HCT116 (cell line): Measurements from ENCODE around the gene TENT4A. TPM values are rescaled to one million over a fixed set of nuclear protein-coding genes. Genes with fewer than 3 reads are reported as not detected.

Experiments used
- ATAC-seq: fragments of 200-7000 bp; cut with Tn5 transposase; 2 replicates; pipeline ENCODE4 v1.9.1; 2020; ENCODE audit warnings: mild to moderate bottlenecking, moderate library complexity
- BruUV-seq: library from RNA; stranded (reverse); fragments of 400-500 nt; replicated peaks from 2 replicates; lab custom pipeline; 2021; lab: Mats Ljungman, UMichigan
- CTCF ChIA-PET: fragments of 300-600 bp; sonication (Branson Sonifier 250); formaldehyde crosslinking; loops from one replicate; lab custom pipeline; 2021; ENCODE audit warnings: antibody characterized with exemption; lab: Charles Lee
- POLR2A ChIA-PET: fragments of 300-600, 350-600 bp; sonication (Branson Sonifier 250); formaldehyde crosslinking; loops from one replicate; lab custom pipeline; 2021; ENCODE audit warnings: antibody characterized with exemption; lab: Charles Lee
- RAD21 ChIA-PET, 2 experiments: fragments of 300-600 bp; sonication (Branson Sonifier 250); formaldehyde crosslinking; loops; one replicate each; lab custom pipeline; 2023; ENCODE audit warnings: low total read pairs in 2 of 2; ENCODE audit not compliant: uncharacterized antibody in 2 of 2, unreplicated experiment in 2 of 2, low non-redundant PET in 1 of 2; lab: Charles Lee
- DNase-seq: peaks from one replicate; pipeline ENCODE4 v3.0.0-alpha.2; 2010; ENCODE audit warnings: low read depth, low spot score
- H2AFZ ChIP-seq: fragments of 200-600 bp; shearing (Covaris generic), sonication (generic); 2 replicates; pipeline ENCODE4 v1.6.1; 2017; ENCODE audit warnings: low read depth, mixed run types, mixed read lengths, antibody characterized with exemption, low read length; ENCODE audit not compliant: poor library complexity, severe bottlenecking
- H3K27ac ChIP-seq: 2 replicates; pipeline ENCODE4 v1.5.1; 2012; ENCODE audit warnings: low read depth, low read length
- H3K27me3 ChIP-seq: fragments of 200-600 bp; sonication (generic); 2 replicates; pipeline ENCODE4 v1.6.1; 2016; ENCODE audit warnings: mixed run types, low read length, mixed read lengths; ENCODE audit not compliant: insufficient read depth
- H3K36me3 ChIP-seq, 2 experiments: fragments of 200-500 bp in 1 of 2; fragments of 200-600 bp in 1 of 2; sonication (Bioruptor generic) in 1 of 2; sonication (generic) in 1 of 2; 2 replicates each; pipeline versions ENCODE4 v1.5.1 to v1.6.1; 2014 to 2016; ENCODE audit warnings: low read length in 2 of 2, inconsistent platforms in 1 of 2, mixed read lengths in 1 of 2, mixed run types in 1 of 2; ENCODE audit not compliant: insufficient read depth in 2 of 2, control insufficient read depth in 1 of 2
- H3K4me1 ChIP-seq, 2 experiments: fragments of 200-600 bp in 1 of 2; sonication (generic) in 1 of 2; 2 replicates each; pipeline versions ENCODE4 v1.5.1 to v1.6.1; 2012 to 2017; ENCODE audit warnings: low read length in 2 of 2, inconsistent platforms in 1 of 2, mild to moderate bottlenecking in 1 of 2, mixed read lengths in 1 of 2, mixed run types in 1 of 2, moderate library complexity in 1 of 2; ENCODE audit not compliant: insufficient read depth in 2 of 2, control insufficient read depth in 1 of 2
- H3K4me2 ChIP-seq: fragments of 200-600 bp; sonication (generic); 2 replicates; pipeline ENCODE4 v1.6.1; 2017; ENCODE audit warnings: mixed run types, low read length, mixed read lengths
- H3K4me3 ChIP-seq, 2 experiments: fragments of 200-600 bp in 1 of 2; sonication (generic) in 1 of 2; replicated peaks in 1 of 2; 2 replicates each; pipeline ENCODE4 v1.5.1; 2011 to 2016; ENCODE audit warnings: low read length in 2 of 2, control low read depth in 1 of 2, low read depth in 1 of 2, mild to moderate bottlenecking in 1 of 2, mixed read lengths in 1 of 2, mixed run types in 1 of 2
- H3K79me2 ChIP-seq: fragments of 200-600 bp; sonication (generic); 2 replicates; pipeline ENCODE4 v1.6.1; 2017; ENCODE audit warnings: mild to moderate bottlenecking, mixed run types, low read length, moderate library complexity, mixed read lengths; ENCODE audit not compliant: insufficient read depth
- H3K9ac ChIP-seq: fragments of 200-600 bp; sonication (generic); 2 replicates; pipeline ENCODE4 v1.6.1; 2016; ENCODE audit warnings: low read length, mixed read lengths
- H3K9me2 ChIP-seq: fragments of 200-600 bp; sonication (generic), shearing (Covaris generic); 2 replicates; pipeline ENCODE4 v1.6.1; 2017; ENCODE audit warnings: mixed run types, mild to moderate bottlenecking, moderate library complexity; ENCODE audit not compliant: insufficient read depth
- H3K9me3 ChIP-seq, 2 experiments: fragments of 200-500 bp in 1 of 2; fragments of 200-600 bp in 1 of 2; sonication (Bioruptor generic) in 1 of 2; sonication (generic) in 1 of 2; 2 replicates each; pipeline ENCODE4 v1.6.1; 2014 to 2017; ENCODE audit warnings: low read length in 2 of 2, mixed read lengths in 2 of 2, inconsistent platforms in 1 of 2, low read depth in 1 of 2, mild to moderate bottlenecking in 1 of 2, mixed run types in 1 of 2, moderate library complexity in 1 of 2; ENCODE audit not compliant: control insufficient read depth in 1 of 2, insufficient read depth in 1 of 2
- H4K20me1 ChIP-seq: fragments of 200-600 bp; sonication (generic), shearing (Covaris generic); 2 replicates; pipeline ENCODE4 v1.6.1; 2017; ENCODE audit warnings: mixed run types, mild to moderate bottlenecking, moderate library complexity; ENCODE audit not compliant: insufficient read depth
- CBX3 ChIP-seq: IDR thresholded peaks from 2 replicates; pipeline ENCODE4 v1.6.1; 2012; ENCODE audit warnings: low read depth
- CEBPB ChIP-seq: IDR thresholded peaks from 2 replicates; pipeline ENCODE4 v1.6.1; 2012; ENCODE audit warnings: low read depth
- EGR1 ChIP-seq: IDR thresholded peaks from 2 replicates; pipeline ENCODE4 v1.6.1; 2012; ENCODE audit warnings: low read depth
- ELF1 ChIP-seq: IDR thresholded peaks from 2 replicates; pipeline ENCODE4 v1.6.1; 2012; ENCODE audit warnings: low read depth, borderline replicate concordance
- EZH2phosphoT487 ChIP-seq: fragments of 200-600 bp; IDR thresholded peaks from 2 replicates; pipeline ENCODE4 v1.6.1; 2018; ENCODE audit warnings: antibody characterized with exemption, borderline replicate concordance
- FOSL1 ChIP-seq: IDR thresholded peaks from 2 replicates; pipeline ENCODE4 v1.6.1; 2012; ENCODE audit warnings: low read depth
- JUND ChIP-seq: IDR thresholded peaks from 2 replicates; pipeline ENCODE4 v1.6.1; 2012
- POLR2AphosphoS5 ChIP-seq: IDR thresholded peaks from 2 replicates; pipeline ENCODE4 v1.6.1; 2011; ENCODE audit warnings: mild to moderate bottlenecking, low read depth, low read length, moderate library complexity
- RAD21 ChIP-seq: IDR thresholded peaks from 2 replicates; pipeline ENCODE4 v1.6.1; 2012; ENCODE audit warnings: low read depth, mild to moderate bottlenecking
- SRF ChIP-seq: IDR thresholded peaks from 2 replicates; pipeline ENCODE4 v1.6.1; 2012; ENCODE audit warnings: low read depth
- ZFX ChIP-seq: fragments of 450-650 bp; IDR thresholded peaks from 2 replicates; pipeline ENCODE4 v1.6.1; 2017
- ZNF274 ChIP-seq: fragments of 200-500 bp; sonication (Bioruptor generic); IDR thresholded peaks from 2 replicates; pipeline ENCODE4 v1.6.1; 2014; ENCODE audit warnings: mild to moderate bottlenecking, low read depth, low read length, inconsistent platforms
- intact Hi-C: fragments of 100-400 bp; cut with micrococcal nuclease; formaldehyde crosslinking; loops from 2 replicates; pipeline ENCODE4 v1.10.0; 2022
- total RNA-seq: library from RNA; stranded (reverse); gene quantifications from one replicate; pipeline ENCODE4 v1.2.1, GENCODE V29; 2021; ENCODE audit not compliant: unreplicated experiment
- TF ChIP-seq, protein P1 (sequence below): IDR thresholded peaks from 2 replicates; pipeline ENCODE4 v1.6.1; 2011; ENCODE audit warnings: mild to moderate bottlenecking, low read length, moderate library complexity; ENCODE audit not compliant: insufficient replicate concordance; ENCODE audit errors: extremely low read depth
- TF ChIP-seq, protein P2 (sequence below): IDR thresholded peaks from 2 replicates; pipeline ENCODE4 v1.6.1; 2012; ENCODE audit warnings: low read depth

Gene TENT4A
- total RNA-seq, 1 experiment from 2014 or later, result 39.8 TPM

GRCh38 chr5:6787941-6788340 is 74.7 kb downstream of the TENT4A start:
- Histone ChIP-seq H3K27me3 (peaks cover 19% of the 10 kb centered on the region; the same call in 1 of the 2 replicates), H3K4me3 (no peak overlapping the region), H3K9me2 (no peaks in the 10 kb centered on the region), H3K4me2 (no peak overlapping the region), H3K9ac (no peak overlapping the region), H3K79me2 (no peaks in the 10 kb centered on the region), H3K36me3 (no peaks in the 10 kb centered on the region), H3K9me3 (no peaks in the 10 kb centered on the region), H2AFZ (no peak overlapping the region), H3K4me1 (no peaks in the 10 kb centered on the region), H4K20me1 (no peaks in the 10 kb centered on the region), H3K27ac (no peak overlapping the region)
- DNase-seq (no peak), ATAC-seq (no peak)
- ChIA-PET RAD21 (no interaction called here), CTCF (interaction anchor here (1.0 kb wide), 1 partner anchor 491 kb away, joined by 4 read pairs; no protein-coding TSS in a partner anchor), POLR2A (no interaction called here)
- intact Hi-C loops, result no loop called here
- no TSS peak for BruUV-seq
- TF ChIP-seq FOSL1, result no peak
- no peak for TF ChIP-seq EZH2phosphoT487
- TF ChIP-seq CBX3, result no peak
- TF ChIP-seq, protein P1, sequence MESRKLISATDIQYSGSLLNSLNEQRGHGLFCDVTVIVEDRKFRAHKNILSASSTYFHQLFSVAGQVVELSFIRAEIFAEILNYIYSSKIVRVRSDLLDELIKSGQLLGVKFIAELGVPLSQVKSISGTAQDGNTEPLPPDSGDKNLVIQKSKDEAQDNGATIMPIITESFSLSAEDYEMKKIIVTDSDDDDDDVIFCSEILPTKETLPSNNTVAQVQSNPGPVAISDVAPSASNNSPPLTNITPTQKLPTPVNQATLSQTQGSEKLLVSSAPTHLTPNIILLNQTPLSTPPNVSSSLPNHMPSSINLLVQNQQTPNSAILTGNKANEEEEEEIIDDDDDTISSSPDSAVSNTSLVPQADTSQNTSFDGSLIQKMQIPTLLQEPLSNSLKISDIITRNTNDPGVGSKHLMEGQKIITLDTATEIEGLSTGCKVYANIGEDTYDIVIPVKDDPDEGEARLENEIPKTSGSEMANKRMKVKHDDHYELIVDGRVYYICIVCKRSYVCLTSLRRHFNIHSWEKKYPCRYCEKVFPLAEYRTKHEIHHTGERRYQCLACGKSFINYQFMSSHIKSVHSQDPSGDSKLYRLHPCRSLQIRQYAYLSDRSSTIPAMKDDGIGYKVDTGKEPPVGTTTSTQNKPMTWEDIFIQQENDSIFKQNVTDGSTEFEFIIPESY, result no peak
- no peak for TF ChIP-seq RAD21
- TF ChIP-seq, protein P2, sequence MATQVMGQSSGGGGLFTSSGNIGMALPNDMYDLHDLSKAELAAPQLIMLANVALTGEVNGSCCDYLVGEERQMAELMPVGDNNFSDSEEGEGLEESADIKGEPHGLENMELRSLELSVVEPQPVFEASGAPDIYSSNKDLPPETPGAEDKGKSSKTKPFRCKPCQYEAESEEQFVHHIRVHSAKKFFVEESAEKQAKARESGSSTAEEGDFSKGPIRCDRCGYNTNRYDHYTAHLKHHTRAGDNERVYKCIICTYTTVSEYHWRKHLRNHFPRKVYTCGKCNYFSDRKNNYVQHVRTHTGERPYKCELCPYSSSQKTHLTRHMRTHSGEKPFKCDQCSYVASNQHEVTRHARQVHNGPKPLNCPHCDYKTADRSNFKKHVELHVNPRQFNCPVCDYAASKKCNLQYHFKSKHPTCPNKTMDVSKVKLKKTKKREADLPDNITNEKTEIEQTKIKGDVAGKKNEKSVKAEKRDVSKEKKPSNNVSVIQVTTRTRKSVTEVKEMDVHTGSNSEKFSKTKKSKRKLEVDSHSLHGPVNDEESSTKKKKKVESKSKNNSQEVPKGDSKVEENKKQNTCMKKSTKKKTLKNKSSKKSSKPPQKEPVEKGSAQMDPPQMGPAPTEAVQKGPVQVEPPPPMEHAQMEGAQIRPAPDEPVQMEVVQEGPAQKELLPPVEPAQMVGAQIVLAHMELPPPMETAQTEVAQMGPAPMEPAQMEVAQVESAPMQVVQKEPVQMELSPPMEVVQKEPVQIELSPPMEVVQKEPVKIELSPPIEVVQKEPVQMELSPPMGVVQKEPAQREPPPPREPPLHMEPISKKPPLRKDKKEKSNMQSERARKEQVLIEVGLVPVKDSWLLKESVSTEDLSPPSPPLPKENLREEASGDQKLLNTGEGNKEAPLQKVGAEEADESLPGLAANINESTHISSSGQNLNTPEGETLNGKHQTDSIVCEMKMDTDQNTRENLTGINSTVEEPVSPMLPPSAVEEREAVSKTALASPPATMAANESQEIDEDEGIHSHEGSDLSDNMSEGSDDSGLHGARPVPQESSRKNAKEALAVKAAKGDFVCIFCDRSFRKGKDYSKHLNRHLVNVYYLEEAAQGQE, result no peak
- no peak for TF ChIP-seq JUND
- TF ChIP-seq SRF, result no peak
- no peak for TF ChIP-seq ZFX
- TF ChIP-seq POLR2AphosphoS5, result no peak
- TF ChIP-seq EGR1, result no peak
- no peak for TF ChIP-seq ZNF274
- TF ChIP-seq ELF1, result no peak
- no peak for TF ChIP-seq CEBPB
